H1 (cell line): ENCODE data around the gene DCLK1. TPM values are rescaled to one million over a fixed set of nuclear protein-coding genes. Genes with fewer than 3 reads are reported as not detected.

Source experiments
- CTCF ChIA-PET: fragments of 300-600 bp; sonication (Branson Sonifier 250); formaldehyde crosslinking; loops from one replicate; lab custom pipeline; 2021; ENCODE audit not compliant: partially characterized antibody; lab: Charles Lee
- POLR2A ChIA-PET: fragments of 300-600 bp; sonication (Branson Sonifier 250); formaldehyde crosslinking; loops from one replicate; lab custom pipeline; 2021; ENCODE audit warnings: inconsistent platforms; ENCODE audit not compliant: partially characterized antibody; lab: Charles Lee
- DNase-seq, 2 experiments: peaks; one replicate each; pipeline versions ENCODE4 v3.0.0 to v3.0.0-alpha.2; 2010 to 2022; ENCODE audit warnings: low spot score in 2 of 2, low read depth in 1 of 2, mixed read lengths in 1 of 2
- FAIRE-seq: peaks from 2 replicates; lab custom pipeline; 2011; peaks lifted over from hg19 to GRCh38; lab: Jason Lieb, UNC
- H2AFZ ChIP-seq: 2 replicates; pipeline ENCODE4 v1.8.1; 2012; ENCODE audit warnings: low read length, inconsistent platforms
- H2AK5ac ChIP-seq: 2 replicates; pipeline ENCODE4 v1.6.1; 2013; ENCODE audit warnings: low read depth, low read length
- H2BK120ac ChIP-seq: replicated peaks from 2 replicates; pipeline ENCODE3; 2013; ENCODE audit warnings: low read depth, low read length, inconsistent platforms
- H2BK12ac ChIP-seq: 2 replicates; pipeline ENCODE4 v1.6.1; 2013; ENCODE audit warnings: low read depth, low read length
- H2BK15ac ChIP-seq: 2 replicates; pipeline ENCODE4 v1.6.1; 2013; ENCODE audit warnings: low read length
- H2BK20ac ChIP-seq: 2 replicates; pipeline ENCODE4 v1.6.1; 2013; ENCODE audit warnings: low read length
- H2BK5ac ChIP-seq: 2 replicates; pipeline ENCODE4 v1.6.1; 2013; ENCODE audit warnings: low read depth, low read length
- H3K14ac ChIP-seq: 2 replicates; pipeline ENCODE4 v1.6.1; 2013; ENCODE audit warnings: inconsistent platforms; ENCODE audit not compliant: insufficient read length
- H3K18ac ChIP-seq: 2 replicates; pipeline ENCODE4 v1.6.1; 2013; ENCODE audit warnings: low read length; ENCODE audit errors: extremely low read depth
- H3K23ac ChIP-seq: 2 replicates; pipeline ENCODE4 v1.6.1; 2013; ENCODE audit warnings: inconsistent platforms; ENCODE audit not compliant: insufficient read length
- H3K23me2 ChIP-seq: 2 replicates; pipeline ENCODE4 v1.6.1; 2013; ENCODE audit warnings: low read depth, low read length
- H3K27ac ChIP-seq: 2 replicates; pipeline ENCODE4 v1.6.1; 2011; ENCODE audit warnings: low read depth, low read length, inconsistent platforms
- H3K27me3 ChIP-seq, 4 experiments: replicated peaks in 1 of 4; 1 replicate in 1 of 4; 2 replicates in 3 of 4; pipeline versions ENCODE4 v1.6.1 to v1.8.1; 2011 to 2013; ENCODE audit warnings: low read length in 3 of 4, mild to moderate bottlenecking in 3 of 4, inconsistent platforms in 2 of 4, mixed read lengths in 2 of 4, moderate library complexity in 1 of 4; ENCODE audit not compliant: control insufficient read depth in 3 of 4, insufficient read depth in 3 of 4; ENCODE audit errors: extremely low read depth in 1 of 4
- H3K36me3 ChIP-seq, 4 experiments: 2 replicates each; pipeline versions ENCODE4 v1.6.1 to v1.8.1; 2011 to 2013; ENCODE audit warnings: mild to moderate bottlenecking in 4 of 4, low read length in 3 of 4, moderate library complexity in 2 of 4, control low read depth in 1 of 4, inconsistent platforms in 1 of 4; ENCODE audit not compliant: insufficient read depth in 4 of 4, control insufficient read depth in 2 of 4
- H3K4ac ChIP-seq: replicated peaks from 2 replicates; pipeline ENCODE3; 2013; ENCODE audit warnings: low read length, low read depth, mixed read lengths, inconsistent platforms; ENCODE audit not compliant: insufficient read length
- H3K4me1 ChIP-seq, 4 experiments: replicated peaks in 1 of 4; 1 replicate in 1 of 4; 2 replicates in 3 of 4; pipeline versions ENCODE4 v1.6.1 to v1.8.1; 2011 to 2013; ENCODE audit warnings: low read length in 3 of 4, inconsistent platforms in 2 of 4, mixed read lengths in 1 of 4; ENCODE audit not compliant: insufficient read depth in 4 of 4, control insufficient read depth in 3 of 4
- H3K4me2 ChIP-seq, 2 experiments: 2 replicates each; pipeline versions ENCODE4 v1.6.1 to v1.8.1; 2011 to 2013; ENCODE audit warnings: low read depth in 2 of 2, low read length in 2 of 2, control low read depth in 1 of 2, inconsistent platforms in 1 of 2, mild to moderate bottlenecking in 1 of 2; ENCODE audit not compliant: insufficient read depth in 1 of 2
- H3K4me3 ChIP-seq, 4 experiments: fragments of 200-600, 300-600 bp in 1 of 4; sonication (generic), shearing (Covaris generic), sonication (Bioruptor Twin) in 1 of 4; 2 replicates each; pipeline versions ENCODE4 v1.5.1 to v1.8.1; 2011 to 2016; ENCODE audit warnings: low read length in 4 of 4, low read depth in 3 of 4, control low read depth in 2 of 4, inconsistent platforms in 2 of 4, mild to moderate bottlenecking in 2 of 4, mixed read lengths in 1 of 4, moderate library complexity in 1 of 4; ENCODE audit not compliant: insufficient read depth in 2 of 4; ENCODE audit errors: extremely low read depth in 1 of 4
- H3K56ac ChIP-seq: replicated peaks from 2 replicates; pipeline ENCODE3; 2013; ENCODE audit warnings: low read depth, mild to moderate bottlenecking, mixed read lengths, low read length, inconsistent platforms; ENCODE audit not compliant: insufficient read length
- H3K79me1 ChIP-seq: 2 replicates; pipeline ENCODE4 v1.6.1; 2013; ENCODE audit warnings: low read depth, low read length, control low read depth
- H3K79me2 ChIP-seq, 2 experiments: 2 replicates each; pipeline versions ENCODE4 v1.6.1 to v1.8.1; 2012 to 2013; ENCODE audit warnings: low read length in 2 of 2, mild to moderate bottlenecking in 2 of 2, inconsistent platforms in 1 of 2; ENCODE audit not compliant: insufficient read depth in 2 of 2, control insufficient read depth in 1 of 2
- H3K9ac ChIP-seq, 4 experiments: replicated peaks in 1 of 4; 1 replicate in 1 of 4; 2 replicates in 3 of 4; pipeline versions ENCODE4 v1.6.1 to v1.8.1; 2011 to 2013; ENCODE audit warnings: low read depth in 3 of 4, low read length in 3 of 4, control low read depth in 2 of 4, mild to moderate bottlenecking in 2 of 4, moderate library complexity in 2 of 4, inconsistent platforms in 1 of 4; ENCODE audit errors: extremely low read depth in 1 of 4
- H3K9me3 ChIP-seq, 2 experiments: 2 replicates each; pipeline versions ENCODE4 v1.6.1 to v1.8.1; 2012 to 2013; ENCODE audit warnings: mild to moderate bottlenecking in 2 of 2, moderate library complexity in 2 of 2, control low read depth in 1 of 2, inconsistent platforms in 1 of 2, low read depth in 1 of 2, low read length in 1 of 2, mixed read lengths in 1 of 2; ENCODE audit not compliant: insufficient read depth in 2 of 2
- H4K20me1 ChIP-seq, 2 experiments: replicated peaks in 1 of 2; 2 replicates each; pipeline versions ENCODE3 to v1.8.1; 2011 to 2013; ENCODE audit warnings: inconsistent platforms in 2 of 2, low read length in 2 of 2, mild to moderate bottlenecking in 1 of 2; ENCODE audit not compliant: insufficient read depth in 2 of 2, control insufficient read depth in 1 of 2
- H4K5ac ChIP-seq: 2 replicates; pipeline ENCODE4 v1.6.1; 2013; ENCODE audit warnings: low read length, low read depth, mixed read lengths, inconsistent platforms; ENCODE audit not compliant: insufficient read length
- H4K8ac ChIP-seq: 2 replicates; pipeline ENCODE4 v1.8.0; 2013; ENCODE audit warnings: mild to moderate bottlenecking, moderate library complexity, low read length, inconsistent platforms; ENCODE audit not compliant: insufficient read depth; ENCODE audit errors: extremely low read depth
- H4K91ac ChIP-seq: replicated peaks from 2 replicates; pipeline ENCODE3; 2013; ENCODE audit warnings: low read length, mixed read lengths, inconsistent platforms; ENCODE audit not compliant: insufficient read length
- FOSL1 ChIP-seq: IDR thresholded peaks from 2 replicates; pipeline ENCODE4 v1.6.1; 2011; ENCODE audit warnings: mild to moderate bottlenecking, low read depth, low read length, moderate library complexity; ENCODE audit not compliant: insufficient read depth
- RAD21 ChIP-seq, 2 experiments: IDR thresholded peaks in 1 of 2; conservative IDR thresholded peaks in 1 of 2; 2 replicates each; pipeline ENCODE4 v1.6.1; 2011; ENCODE audit warnings: low read depth in 2 of 2, low read length in 2 of 2, improper control_type of control experiment in 1 of 2, inconsistent platforms in 1 of 2, mild to moderate bottlenecking in 1 of 2, moderate library complexity in 1 of 2
- WGBS, 2 experiments: shearing (Covaris generic) in 1 of 2; methylation state at CpG; one replicate each; pipeline versions ENCODE4 v1.1.6 to v1.1.7; 2013 to 2015; ENCODE audit warnings: low lambda C conversion rate in 2 of 2, mixed read lengths in 2 of 2, inconsistent platforms in 1 of 2, low coverage in 1 of 2, missing lambda C conversion rate in 1 of 2; ENCODE audit not compliant: insufficient replicate concordance in 2 of 2, insufficient coverage in 1 of 2, insufficient read length in 1 of 2; ENCODE audit errors: extremely low coverage in 1 of 2, missing lambda C conversion rate in 1 of 2; 5-methylcytosine and 5-hydroxymethylcytosine counted together
- polyA plus RNA-seq, 7 experiments: library from polyadenylated mRNA; depleted of rRNA in 3 of 7; stranded (reverse) in 5 of 7; unstranded in 2 of 7; fragments of >200 nt in 5 of 7; fragments of 200-250 nt in 2 of 7; gene quantifications; 1 replicate in 5 of 7; 2 replicates in 1 of 7; 4 replicates in 1 of 7; pipeline versions ENCODE4 v1.2.1 to v1.2.3, GENCODE V29; 2011 to 2013; ENCODE audit warnings: missing spikeins in 2 of 7, mixed read lengths in 2 of 7
- total RNA-seq: library from RNA; stranded (reverse); fragmentation: NEBNext Ultra II Directional; extraction: Animal tissue kit (Norgen Biotek cat#: 25700); gene quantifications from 2 replicates; pipeline ENCODE4 v1.2.1, GENCODE V29; 2021

The DCLK1 gene
- total and polyA plus RNA-seq, 2 of the 8 experiments (the other 6 are each of a cell fraction or from before 2014, with no cell fraction given), result 22.8 to 41.0 TPM

GRCh38 chr13:35984287-35984686 lies 146.9 kb downstream of the DCLK1 start:
- Histone ChIP-seq H2BK120ac (no peak overlapping the region), H3K23me2 (no peaks in the 10 kb centered on the region), H3K79me1 (no peaks in the 10 kb centered on the region), H2BK15ac (peak overlapping the region; percentile 94; the same call in 1 of the 2 replicates), H3K14ac (no peak overlapping the region), H4K8ac (no peak overlapping the region), H3K4me2 (no peak overlapping the region), H3K79me2 (no peaks in the 10 kb centered on the region), H4K5ac (no peak overlapping the region), H3K23ac (no peak overlapping the region), H2BK20ac (no peak overlapping the region), H3K4me3 (no peak overlapping the region), H3K4ac (no peak overlapping the region), H4K20me1 (no peaks in the 10 kb centered on the region), H3K4me1 (peaks cover 15 to 39% (median 25%) of the 10 kb centered on the region in 4 experiments), H3K27ac (no peak overlapping the region; the same call in 1 of the 2 replicates), H3K9me3 (peaks cover 4 to 17% of the 10 kb centered on the region in 2 experiments; a peak in 3 of 4 replicates), H3K27me3 (no peaks in the 10 kb centered on the region), H2AFZ (no peak overlapping the region), H2AK5ac (no peak overlapping the region)
- DNase-seq (no peak), FAIRE-seq (no peak)
- POLR2A ChIA-PET, result interaction anchor here (0.6 kb wide), 1 partner anchor 10 kb away, joined by 5 read pairs; no protein-coding TSS in a partner anchor
- CTCF ChIA-PET, result no interaction called here
- WGBS, 2 experiments, result 90% methylated on average over 3 of the region's 3 CpGs; no CpG with 5 or more reads in 1 of the 2 experiments
- peak; percentile 11 to 26; a peak in 1 of 4 replicates for TF ChIP-seq RAD21 (IDR thresholded peaks at IDR 0.05 in 1 of 2, conservative IDR thresholded peaks at IDR 0.05 in 1 of 2; ENCODE audit: low read depth in 2 of 2, low read length in 2 of 2)
- no peak for TF ChIP-seq FOSL1
- TF ChIP-seq, all 59 proteins: peak for 1
- no peak overlapping the region for H2BK12ac ChIP-seq
- no peak overlapping the region for H3K56ac ChIP-seq
- no peak overlapping the region for H4K91ac ChIP-seq
- no peak overlapping the region for H2BK5ac ChIP-seq
- H3K18ac ChIP-seq, result no peak overlapping the region; the same call in 1 of the 2 replicates
- peaks cover 0 to 3% (median 0%) of the 10 kb centered on the region in 4 experiments; a peak in 1 of 8 replicates for H3K36me3 ChIP-seq
- H3K9ac ChIP-seq, result no peak overlapping the region
